Esophagus mucosa (tissue), 1 donor: Measurements from ENCODE around the gene DPH2. TPM values are rescaled to one million over a fixed set of nuclear protein-coding genes. Genes with fewer than 3 reads are reported as not detected.

Source experiments
- ATAC-seq: fragments of 200-7000 bp; cut with Tn5 transposase; one replicate; pipeline ENCODE4 v1.9.1; 2020
- total RNA-seq: library from RNA; stranded (reverse); gene quantifications from one replicate; pipeline ENCODE4 v1.2.4, GENCODE V29; 2023
- donor health status: DM: yes; HTN: yes; CAD: no.

The DPH2 gene
- total RNA-seq, 1 donor from 2014 or later, result 18.3 TPM

DNA sequence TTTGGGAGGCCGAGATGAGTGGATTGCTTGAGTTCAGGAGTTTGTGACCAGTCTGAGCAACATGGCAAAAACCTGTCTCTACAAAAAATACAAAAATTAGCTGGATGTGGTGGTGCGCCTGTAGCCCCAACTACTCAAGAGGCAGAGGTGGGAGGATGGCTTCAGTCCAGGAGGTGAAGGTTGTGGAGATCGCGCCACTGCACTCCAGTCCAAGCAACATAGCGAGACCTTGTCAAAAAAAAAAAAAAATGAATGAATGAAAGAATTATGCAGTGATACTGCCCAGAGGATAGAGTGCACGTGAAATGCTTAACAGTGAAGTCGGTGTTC lies 429 bp upstream of the DPH2 start:
- no peak for ATAC-seq

DNA sequence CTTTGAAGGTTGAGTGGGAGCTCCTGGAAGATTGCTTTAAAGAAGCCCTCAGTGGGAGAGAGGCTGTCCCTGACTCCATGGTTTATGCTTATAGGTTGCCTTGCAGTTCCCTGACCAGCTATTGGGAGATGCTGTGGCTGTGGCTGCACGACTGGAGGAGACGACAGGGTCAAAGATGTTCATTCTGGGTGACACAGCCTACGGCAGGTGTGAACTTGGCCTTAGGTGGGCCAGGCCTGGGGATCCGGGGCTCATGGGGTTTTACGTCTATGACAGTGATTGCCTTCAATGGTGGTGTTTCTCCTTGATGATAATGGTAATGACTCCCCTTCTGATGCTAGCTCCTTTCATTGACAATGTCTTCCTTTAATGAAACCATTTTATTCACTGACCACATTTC lies 692 bp downstream of the DPH2 start:
- ATAC-seq, result no peak

DNA sequence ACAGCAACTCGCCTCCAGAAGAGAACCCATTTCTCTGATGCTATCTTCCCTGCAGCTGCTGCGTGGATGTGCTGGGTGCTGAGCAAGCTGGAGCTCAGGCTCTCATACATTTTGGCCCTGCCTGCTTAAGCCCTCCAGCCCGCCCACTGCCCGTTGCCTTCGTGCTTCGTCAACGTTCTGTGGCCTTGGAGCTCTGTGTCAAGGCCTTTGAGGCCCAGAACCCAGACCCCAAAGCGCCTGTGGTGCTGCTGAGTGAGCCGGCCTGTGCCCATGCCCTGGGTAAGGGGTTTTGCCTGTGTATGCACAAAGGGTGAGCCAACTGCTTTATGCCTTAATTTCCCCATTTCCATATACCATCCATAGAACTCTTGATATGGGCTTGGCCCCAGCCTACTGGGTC lies 1.1 kb downstream of the DPH2 start:
- ATAC-seq, result no peak

DNA sequence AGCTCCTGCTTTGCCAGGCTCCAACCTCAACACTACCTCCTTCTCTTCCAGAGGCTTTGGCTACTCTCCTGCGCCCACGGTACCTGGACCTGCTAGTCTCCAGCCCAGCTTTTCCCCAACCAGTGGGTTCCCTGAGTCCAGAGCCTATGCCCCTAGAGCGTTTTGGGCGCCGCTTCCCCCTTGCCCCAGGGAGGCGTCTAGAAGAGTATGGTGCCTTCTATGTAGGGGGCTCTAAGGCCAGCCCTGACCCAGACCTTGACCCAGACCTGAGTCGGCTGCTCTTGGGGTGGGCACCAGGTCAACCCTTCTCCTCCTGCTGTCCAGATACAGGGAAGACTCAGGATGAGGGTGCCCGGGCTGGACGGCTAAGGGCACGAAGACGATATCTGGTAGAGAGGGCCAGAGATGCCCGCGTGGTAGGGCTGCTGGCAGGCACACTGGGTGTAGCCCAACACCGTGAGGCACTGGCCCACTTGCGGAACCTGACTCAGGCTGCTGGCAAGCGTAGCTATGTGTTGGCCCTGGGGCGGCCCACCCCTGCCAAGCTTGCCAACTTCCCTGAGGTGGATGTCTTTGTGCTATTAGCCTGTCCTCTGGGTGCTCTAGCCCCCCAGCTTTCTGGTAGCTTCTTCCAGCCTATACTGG lies 1.6 kb downstream of the DPH2 start:
- ATAC-seq, result no peak

DNA sequence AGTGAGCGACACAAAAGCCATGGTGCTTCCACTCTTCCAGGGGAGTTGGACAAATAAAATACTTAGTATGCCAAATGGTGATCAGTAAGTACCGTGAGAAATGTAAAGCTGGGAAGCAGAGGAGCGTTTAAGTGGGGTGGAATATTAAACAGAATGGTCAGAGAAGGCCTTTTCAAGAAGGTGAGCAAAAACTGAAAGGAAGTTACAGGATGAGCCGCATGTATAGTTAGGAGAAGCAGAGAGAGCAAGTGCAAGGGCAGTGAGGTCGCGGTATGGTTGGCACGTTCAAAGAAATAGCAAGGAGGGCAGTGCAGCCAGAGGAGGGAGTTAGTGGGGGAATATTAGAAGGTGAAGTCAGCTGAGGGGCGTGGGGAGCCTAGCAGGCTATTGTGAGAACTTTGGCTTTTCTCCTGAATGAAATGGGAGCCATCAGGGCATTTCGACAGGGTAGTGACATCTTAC lies 4.2 kb downstream of the DPH2 start:
- no peak for ATAC-seq

DNA sequence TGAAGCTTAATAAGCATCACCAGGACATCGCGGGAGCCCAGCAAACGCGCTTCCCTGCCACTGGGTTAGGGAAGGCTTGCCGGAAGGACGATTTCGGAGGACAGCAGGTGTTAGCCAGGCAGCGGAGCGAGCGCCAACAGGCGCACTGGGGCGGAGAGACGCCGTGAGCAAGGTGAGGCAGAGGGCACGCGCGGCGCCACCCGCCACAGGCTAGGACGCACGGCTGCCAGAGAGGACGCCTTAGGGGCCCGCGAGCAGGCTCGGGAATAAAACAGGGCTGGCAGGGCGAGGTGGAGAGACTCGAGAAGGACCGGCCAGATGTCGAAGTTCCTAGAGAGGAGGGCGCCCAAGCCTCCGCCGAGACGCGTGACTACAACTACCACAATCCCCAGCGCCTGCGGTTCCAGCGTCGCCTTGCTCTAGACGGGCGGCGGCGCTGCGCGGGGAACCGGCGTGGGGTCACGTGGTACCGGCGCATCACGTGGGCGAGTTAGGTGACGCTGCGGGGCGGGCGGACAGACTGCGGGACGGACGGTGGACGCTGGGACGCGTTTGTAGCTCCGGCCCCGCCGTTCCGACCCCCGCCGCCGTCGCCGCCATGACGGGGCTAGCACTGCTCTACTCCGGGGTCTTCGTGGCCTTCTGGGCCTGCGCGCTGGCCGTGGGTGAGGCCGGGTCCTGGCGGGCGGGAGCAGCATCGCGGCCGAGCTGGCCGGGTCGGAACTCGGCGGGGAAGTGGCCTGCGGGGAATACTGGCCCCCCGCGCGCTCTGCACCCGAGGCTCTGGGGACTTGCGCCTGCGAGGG lies 4.8 kb downstream of the DPH2 start, which contains the start of gene ATP6V0B:
Gene ATP6V0B, plus strand, starts transcription at position 518 of the 806 bp plus-strand sequence. Its CDS starts 81 bp downstream, at position 599.
- ATAC-seq, result peak; percentile 82

DNA sequence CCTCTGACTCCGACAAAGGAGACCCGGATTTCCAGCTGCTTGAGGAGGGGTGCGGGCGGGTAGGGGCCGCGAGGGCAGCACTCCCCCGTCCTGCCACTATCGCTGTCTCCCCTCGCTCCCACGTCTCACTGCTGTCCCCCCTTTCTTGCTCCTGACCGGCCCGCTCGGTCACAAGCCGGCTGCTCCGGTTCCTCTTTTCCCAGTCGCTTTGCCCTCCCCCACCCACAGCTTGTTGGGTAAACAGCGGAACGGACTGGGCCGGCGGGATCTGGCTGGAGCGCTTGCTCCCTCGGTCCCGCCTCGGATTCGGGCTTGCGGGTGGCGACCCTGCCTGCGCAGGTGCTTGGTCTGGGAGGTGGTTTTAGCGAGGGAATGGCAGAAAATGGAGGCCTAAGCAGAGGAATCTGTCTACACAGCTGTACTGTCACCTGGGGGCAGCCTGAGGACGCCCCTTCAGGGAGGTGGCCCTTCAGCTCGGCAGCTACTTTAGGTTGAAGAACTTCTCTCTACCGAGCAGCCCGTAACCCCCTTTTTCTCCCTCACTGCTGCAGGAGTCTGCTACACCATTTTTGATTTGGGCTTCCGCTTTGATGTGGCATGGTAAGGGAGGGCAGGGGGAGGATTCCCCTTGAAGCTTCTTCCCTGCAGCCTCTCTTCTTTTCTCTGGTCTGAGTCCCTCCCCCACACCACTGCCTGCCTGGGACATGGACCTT lies 5.6 kb downstream of the DPH2 start:
- peak; percentile 26 for ATAC-seq

DNA sequence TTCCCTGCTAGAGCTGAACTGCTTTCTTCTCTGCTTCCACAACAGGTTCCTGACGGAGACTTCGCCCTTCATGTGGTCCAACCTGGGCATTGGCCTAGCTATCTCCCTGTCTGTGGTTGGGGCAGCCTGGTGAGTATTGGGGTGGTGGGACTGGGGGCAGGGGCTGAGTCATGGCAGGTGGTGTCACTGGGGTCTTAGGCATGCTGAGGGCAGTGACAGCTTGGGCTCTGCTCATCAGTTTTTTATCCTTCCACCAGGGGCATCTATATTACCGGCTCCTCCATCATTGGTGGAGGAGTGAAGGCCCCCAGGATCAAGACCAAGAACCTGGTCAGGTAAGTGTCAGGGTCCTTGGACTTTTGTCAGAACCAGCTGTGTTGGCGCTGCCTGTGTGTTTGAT lies 6.2 kb downstream of the DPH2 start:
- ATAC-seq, result no peak

DNA sequence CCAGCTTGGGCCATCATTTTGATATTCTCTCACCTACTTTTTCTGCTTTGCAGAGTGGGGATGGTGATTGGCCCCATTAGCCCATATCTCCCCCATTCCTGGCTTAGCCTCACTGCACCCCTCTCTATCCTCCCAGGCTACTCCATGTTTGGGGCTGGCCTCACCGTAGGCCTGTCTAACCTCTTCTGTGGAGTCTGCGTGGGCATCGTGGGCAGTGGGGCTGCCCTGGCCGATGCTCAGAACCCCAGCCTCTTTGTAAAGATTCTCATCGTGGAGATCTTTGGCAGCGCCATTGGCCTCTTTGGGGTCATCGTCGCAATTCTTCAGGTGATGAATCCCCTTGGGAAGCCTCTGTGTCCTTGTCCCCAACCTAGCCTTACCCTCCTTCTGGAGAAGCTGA lies 7.1 kb downstream of the DPH2 start:
- no peak for ATAC-seq

DNA sequence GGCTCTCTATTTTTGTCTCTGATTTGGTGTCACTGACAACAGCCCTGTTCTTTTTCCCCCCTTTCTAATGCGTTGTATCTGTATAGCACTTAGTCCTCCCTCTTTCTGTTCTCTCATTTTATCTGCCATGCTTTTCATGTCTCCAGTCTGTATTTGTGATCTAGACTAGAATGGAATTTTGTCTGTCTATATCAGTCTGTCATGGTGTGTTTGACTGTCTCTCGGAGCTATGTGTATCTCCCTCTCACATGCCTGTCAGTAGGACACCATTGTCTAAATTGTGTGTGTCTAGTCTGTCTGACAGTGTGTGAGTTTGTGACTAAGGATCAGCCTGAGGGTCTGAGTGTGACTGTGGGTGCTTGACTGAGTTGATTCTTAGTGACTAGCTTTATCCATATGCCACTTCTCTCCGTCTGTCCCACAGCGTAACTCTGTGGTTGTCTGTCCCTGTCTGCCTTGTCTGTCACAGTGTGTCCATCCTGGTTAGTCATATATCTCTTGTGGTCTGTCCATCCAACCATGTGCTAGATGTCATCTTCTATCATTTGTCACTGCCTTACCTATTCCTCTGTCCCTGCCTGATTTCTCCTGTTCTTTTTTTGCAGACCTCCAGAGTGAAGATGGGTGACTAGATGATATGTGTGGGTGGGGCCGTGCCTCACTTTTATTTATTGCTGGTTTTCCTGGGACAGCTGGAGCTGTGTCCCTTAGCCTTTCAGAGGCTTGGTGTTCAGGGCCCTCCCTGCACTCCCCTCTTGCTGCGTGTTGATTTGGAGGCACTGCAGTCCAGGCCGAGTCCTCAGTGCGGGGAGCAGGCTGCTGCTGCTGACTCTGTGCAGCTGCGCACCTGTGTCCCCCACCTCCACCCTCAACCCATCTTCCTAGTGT lies 7.8 kb downstream of the DPH2 start:
- no peak for ATAC-seq

DNA sequence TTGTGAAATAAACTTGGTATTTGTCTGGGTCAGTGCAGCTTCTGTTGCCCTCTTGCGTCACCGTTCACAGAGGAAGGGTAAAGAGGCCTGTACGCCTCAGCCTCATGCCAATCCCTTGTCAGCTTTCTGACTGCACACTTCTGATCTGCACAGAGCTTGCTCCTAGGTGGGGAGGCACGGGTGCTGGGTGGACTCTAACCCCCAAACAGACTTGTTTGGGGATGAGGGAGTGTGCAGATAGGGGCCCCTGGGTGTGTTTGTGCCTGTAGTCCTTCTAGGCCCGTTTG lies 8.4 kb downstream of the DPH2 start:
- no peak for ATAC-seq

DNA sequence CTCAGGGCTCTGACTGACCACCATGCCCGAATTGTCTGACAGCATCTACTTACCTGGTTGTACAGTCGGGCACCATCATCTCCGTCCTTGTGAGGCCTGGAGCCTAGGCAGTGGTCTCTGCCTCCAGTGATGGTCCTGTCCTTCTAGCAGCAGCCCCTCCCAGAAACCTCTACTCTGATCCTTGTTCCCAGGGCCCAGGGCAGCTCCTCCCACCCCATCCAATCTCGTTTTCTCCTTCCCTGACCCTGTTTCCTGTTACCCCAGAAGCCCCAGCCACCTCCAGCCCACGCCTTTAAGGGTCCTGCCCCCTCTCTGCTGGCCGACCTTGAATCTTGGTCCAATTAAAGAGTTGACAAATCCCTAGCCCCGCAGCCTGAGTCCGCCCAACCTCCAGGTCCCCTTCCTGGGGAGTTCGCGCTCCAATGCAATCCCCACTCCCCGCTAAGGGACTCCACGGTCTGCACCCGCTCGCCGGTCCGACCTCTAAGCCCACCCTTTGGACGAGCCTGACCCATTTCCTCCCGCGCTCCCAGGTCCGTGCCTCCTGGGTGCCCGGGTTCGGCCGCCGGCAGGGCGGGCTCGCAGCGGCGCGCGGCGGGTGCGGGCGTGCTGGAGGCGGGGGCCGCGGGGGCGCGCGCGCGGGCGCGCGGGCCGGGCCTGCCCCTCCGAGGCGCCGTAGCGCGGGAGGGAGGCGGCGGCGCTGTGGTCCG lies 8.9 kb downstream of the DPH2 start, which contains the start of gene B4GALT2:
Gene B4GALT2, plus strand, starts transcription at position 660 of the 710 bp plus-strand sequence. CDS start 1,951 bp downstream, outside the sequence.
- ATAC-seq, result no peak

DNA sequence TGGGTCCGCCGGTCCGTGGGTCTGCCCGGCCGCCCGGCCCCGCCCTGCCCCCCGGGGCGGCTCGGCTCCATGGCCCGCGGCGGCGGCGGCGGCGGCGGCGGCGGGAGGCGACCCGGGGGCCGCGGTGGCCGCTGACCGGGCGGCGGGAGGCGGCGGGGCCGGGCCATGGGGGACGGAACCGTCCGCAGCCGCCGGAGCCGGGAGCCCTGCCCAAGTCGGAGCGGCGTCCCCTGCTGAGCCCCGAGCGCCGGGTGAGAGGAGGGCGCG lies 9.4 kb downstream of the DPH2 start:
- no peak for ATAC-seq

DNA sequence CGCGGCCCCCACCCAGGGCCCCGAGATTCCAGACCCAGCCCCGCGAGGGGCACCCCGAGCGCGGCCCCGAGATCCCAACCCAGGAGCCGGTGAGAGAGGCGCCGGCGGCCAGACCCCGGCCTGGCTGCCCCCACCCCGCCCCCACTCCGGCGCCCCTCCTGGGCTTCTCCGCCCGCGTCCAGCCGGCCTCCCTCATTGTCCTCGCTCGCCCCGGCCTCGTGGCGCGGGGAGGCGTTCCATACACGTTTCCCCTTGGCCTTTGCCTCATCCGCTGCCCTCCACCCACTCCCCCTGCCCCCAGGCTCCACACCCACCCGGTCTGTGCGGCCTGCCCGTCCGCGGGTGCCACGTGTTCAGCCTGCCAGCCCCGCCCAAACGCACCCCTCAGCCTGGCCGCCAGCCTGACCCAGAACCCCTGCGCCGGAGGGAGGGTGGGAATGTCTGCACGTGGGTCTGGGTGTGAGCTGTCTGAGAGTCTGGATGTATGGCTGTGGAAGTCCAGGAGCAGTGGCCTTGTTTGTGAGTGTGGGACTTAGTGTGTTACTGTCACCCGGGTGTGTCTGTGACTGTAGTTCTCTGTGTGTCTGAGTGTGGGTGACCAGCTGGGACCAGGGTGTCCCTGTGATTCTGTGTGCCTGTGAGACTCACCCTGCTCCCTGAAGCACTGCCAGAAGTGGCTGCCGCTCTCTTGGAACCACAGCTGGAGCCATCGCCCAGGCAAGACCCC lies 9.9 kb downstream of the DPH2 start:
- peak; percentile 9 for ATAC-seq

DNA sequence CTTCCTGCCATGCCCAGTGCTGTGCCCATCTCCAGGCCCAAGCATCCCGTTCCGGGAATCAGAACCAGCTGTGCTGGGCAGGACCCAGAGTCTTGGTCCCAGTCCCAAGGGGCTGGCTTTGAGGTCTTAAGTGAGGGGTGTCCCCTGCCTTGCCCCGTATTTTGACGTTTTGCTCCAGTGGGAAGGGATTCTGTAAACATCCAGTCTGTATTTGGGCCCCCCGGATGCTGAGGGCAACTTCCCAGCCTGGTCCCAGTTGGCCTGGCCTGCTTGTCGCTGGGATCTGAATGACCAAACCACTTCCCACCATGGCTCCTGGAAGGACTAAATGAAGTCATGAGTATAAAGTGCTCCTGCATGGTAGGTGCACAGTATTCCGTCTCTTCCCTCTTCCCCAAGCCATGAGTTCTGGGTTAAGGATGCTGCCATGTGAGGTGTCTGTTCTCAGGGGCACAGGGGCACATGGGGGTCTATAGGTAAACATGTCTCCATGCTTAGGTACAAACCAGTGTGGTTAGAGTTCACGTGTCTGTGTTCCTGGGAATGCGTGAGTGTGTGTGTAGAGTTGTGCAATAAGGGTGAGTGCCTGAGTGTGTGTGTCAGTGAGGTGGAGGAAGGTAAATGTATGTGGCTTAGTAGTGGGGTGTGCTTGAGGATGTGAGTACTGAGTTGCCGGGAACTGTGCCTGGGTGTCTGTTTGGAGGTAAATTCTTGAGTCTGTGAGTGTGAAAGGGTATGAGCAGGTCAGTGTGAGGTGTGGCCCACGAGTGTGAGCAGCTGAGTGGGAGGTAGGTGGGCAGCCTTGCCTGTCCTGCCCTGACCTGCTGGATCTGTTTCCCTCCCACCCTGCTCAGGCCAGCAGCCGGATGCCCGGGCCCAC lies 10.7 kb downstream of the DPH2 start:
- peak; percentile 78 for ATAC-seq

DNA sequence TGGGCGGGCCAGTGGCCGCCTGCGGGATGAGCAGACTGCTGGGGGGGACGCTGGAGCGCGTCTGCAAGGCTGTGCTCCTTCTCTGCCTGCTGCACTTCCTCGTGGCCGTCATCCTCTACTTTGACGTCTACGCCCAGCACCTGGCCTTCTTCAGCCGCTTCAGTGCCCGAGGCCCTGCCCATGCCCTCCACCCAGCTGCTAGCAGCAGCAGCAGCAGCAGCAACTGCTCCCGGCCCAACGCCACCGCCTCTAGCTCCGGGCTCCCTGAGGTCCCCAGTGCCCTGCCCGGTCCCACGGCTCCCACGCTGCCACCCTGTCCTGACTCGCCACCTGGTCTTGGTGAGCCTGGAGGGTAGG lies 11.3 kb downstream of the DPH2 start:
- peak; percentile 50 for ATAC-seq

DNA sequence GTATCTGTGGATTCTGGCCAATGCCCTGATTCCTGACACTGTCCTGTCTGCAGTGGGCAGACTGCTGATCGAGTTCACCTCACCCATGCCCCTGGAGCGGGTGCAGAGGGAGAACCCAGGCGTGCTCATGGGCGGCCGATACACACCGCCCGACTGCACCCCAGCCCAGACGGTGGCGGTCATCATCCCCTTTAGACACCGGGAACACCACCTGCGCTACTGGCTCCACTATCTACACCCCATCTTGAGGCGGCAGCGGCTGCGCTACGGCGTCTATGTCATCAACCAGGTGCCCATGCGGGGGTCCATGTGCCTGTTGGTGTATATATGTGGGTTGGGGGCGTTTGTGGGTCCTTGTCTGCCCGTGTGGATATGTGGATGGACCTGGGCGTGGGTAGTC lies 11.8 kb downstream of the DPH2 start:
- ATAC-seq, result no peak

DNA sequence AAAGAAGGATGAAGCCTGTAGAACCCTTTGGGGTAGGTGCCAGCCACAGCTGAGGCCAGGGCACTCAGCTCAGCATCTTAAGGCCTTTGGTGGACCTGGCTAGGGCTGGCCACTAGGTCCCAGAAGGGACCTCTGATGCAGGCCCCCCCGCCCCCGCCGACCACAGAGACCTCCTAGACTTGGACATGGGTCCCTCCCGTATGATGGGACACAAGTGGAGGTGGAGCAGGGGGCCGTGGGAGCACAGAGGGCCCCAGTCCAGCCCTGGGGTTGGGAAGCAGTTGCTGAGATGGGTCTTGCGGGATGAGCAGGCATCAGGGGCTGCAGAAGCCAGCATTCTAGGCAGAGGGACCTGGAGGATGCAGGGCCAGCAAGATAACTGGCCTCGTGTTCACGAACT lies 12.4 kb downstream of the DPH2 start:
- ATAC-seq, result no peak

DNA sequence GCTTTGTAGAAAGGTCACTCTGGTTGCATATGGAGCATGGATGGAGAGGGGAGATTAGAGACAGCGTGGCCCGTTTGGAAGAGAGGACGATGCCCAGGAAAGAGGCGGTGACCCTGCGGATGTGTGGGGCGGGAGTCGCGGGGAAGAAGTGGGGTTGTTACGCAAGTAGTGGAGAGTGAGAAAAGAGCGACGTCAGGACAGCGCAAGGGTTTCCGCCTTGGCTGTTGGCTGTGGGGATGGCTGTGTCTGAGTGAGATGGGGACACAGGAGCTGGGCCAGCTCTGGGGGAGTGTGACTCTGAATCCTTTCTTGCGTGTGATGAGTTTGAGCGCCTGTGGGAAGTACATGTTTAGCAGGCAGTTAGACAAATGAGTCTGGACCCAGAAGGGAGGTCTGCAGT lies 13.0 kb downstream of the DPH2 start:
- no peak for ATAC-seq

DNA sequence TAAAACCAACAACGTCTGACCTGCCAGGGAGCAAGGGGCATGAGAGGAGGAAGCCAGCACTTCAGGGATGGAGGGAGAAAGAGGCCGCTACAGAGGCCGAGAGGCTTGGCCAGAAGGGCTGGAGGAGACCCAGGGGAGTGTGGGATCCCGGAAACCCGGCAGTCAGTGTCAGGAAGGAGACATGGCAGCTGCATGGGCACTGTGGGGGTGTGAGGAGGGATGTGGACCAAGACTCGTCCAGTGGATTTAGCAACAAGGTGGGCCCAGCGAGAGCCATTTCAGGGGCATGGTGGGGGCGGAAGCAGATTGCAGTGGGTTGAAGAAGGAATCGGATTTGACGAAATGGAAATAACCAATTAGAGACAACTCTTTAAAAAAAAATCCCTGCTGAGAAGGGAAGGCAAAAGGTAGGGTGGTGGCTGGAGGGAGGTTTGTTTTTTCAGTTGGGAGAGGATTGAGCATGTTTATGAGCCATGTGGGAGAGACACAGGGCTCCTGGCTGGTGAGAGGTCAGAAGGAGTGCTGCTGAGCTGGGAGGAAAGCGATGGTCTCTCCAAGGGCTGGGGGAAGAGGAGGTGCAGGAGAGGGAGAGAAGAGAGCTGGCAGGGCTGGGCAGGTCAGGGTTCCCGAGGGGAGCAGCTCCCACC lies 13.6 kb downstream of the DPH2 start:
- no peak for ATAC-seq
